Peyer's patch (tissue), 4 donors: ENCODE data around the gene FOXD4L1. TPM values are rescaled to one million over a fixed set of nuclear protein-coding genes. Genes with fewer than 3 reads are reported as not detected.
A peak's percentile ranks its signal among the peaks of the same experiment; 100 is the strongest.
"Not testable (repeated sequence)": the region's sequence is repeated elsewhere in the genome, so short reads cannot be mapped to it uniquely, and the experiment has no call there.

ENCODE experiments used
- DNase-seq, 3 donors: peaks; one replicate each; pipeline ENCODE4 v3.0.0-alpha.2; 2017 to 2019
- H3K27ac ChIP-seq, 4 donors: fragments of 200-600 bp; sonication (generic); one replicate each; pipeline ENCODE4 v1.5.1; 2016 to 2019
- H3K27me3 ChIP-seq, 2 donors: fragments of 200-600 bp; sonication (generic); one replicate each; pipeline ENCODE4 v1.5.1; 2019
- H3K36me3 ChIP-seq, 3 donors: fragments of 200-600 bp; sonication (generic); one replicate each; pipeline ENCODE4 v1.5.1; 2016 to 2019
- H3K4me1 ChIP-seq, 4 donors: fragments of 200-600 bp; sonication (generic); one replicate each; pipeline ENCODE4 v1.5.1; 2016 to 2019
- H3K4me3 ChIP-seq, 4 donors: fragments of 200-600 bp; sonication (generic); 1 replicate in 3 of 4; 2 replicates in 1 of 4; pipeline ENCODE4 v1.5.1; 2016 to 2019; ENCODE audit warnings: mild to moderate bottlenecking in 1 of 4
- H3K9me3 ChIP-seq, 4 donors: fragments of 200-600 bp; sonication (generic); one replicate each; pipeline ENCODE4 v1.5.1; 2016 to 2019; ENCODE audit warnings: mild to moderate bottlenecking in 1 of 4
- total RNA-seq, 4 donors: library from RNA; depleted of rRNA; stranded (reverse); fragments of >200 nt; gene quantifications; one replicate each; pipeline ENCODE4 v1.1.0, GENCODE V29; 2016

The FOXD4L1 gene
- under 1 TPM in 1 of 4 donors, not detected in 3; 0.40 TPM for total RNA-seq

DNA sequence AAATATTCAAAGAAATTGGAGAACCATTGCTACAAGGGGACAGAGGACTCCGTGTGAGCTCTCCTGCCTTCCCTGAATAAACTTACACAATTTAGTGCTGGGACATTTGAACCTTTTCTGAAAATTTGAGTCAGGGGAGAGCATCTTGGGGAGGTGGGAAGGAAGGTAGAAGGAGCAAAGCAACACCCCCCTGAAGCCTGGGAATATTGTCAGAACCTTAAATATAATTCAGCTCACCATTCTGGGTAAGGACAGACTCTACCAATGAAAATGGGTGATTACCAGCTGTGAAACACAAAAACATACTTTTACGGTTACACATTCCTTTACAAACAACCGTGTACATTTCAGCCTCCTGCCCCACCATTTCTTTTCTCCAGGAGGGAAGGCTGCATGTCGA lies at the start of gene FOXD4L1:
TSS of gene FOXD4L1 (plus strand) at position 301 of the 400 bp plus-strand sequence. CDS start 592 bp downstream, outside the sequence.
- H3K27ac ChIP-seq, H3K36me3 ChIP-seq, H3K9me3 ChIP-seq, H3K4me3 ChIP-seq, DNase-seq: not testable (repeated sequence)
- peaks cover 0 to 14% (median 0%) of the 10 kb centered on the region in 4 donors for H3K4me1 ChIP-seq
- H3K27me3 ChIP-seq = peaks cover 0 to 28% of the 10 kb centered on the region in 2 donors

DNA sequence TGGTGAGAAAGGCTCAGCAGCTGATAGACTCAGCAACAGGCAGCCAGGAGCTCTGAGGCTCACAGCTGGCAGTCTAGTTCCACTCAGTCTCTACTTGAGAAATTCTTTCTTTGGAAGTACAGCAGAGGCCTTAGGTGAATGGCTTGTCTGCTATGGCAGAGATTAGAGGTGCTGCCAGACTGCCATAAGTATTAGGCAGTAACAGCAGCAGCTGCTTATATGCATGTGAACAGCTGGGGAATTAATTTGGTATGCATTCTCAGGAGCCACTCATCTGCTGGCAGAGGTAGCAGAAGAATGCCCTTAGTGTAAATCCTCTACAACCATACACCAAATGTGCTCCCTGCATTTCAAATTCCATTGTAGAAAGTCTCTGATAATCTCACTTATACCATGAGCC lies 32.7 kb upstream of the FOXD4L1 start:
- not testable (repeated sequence) for H3K4me1 ChIP-seq, H3K9me3 ChIP-seq, H3K27me3 ChIP-seq, DNase-seq, H3K36me3 ChIP-seq, H3K27ac ChIP-seq, H3K4me3 ChIP-seq

DNA sequence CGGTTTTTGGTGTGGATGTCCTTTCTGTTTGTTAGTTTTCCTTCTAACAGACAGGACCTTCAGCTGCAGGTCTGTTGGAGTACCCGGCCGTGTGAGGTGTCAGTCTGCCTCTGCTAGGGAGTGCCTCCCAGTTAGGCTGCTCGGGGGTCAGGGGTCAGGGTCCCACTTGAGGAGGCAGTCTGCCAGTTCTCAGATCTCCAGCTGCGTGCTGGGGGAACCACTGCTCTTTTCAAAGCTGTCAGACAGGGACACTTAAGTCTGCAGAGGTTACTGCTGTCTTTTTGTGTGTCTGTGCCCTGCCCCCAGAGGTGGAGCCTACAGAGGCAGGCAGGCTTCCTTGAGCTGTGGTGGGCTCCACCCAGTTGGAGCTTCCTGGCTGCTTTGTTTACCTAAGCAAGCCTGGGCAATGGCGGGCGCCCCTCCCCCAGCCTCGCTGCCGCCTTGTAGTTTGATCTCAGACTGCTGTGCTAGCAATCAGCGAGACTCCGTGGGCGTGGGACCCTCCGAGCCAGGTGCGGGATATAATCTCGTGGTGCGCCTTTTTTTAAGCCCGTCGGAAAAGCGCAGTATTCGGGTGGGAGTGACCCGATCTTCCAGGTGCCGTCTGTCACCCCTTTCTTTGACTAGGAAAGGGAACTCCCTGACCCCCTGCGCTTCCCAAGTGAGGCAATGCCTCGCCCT lies 21.6 kb upstream of the FOXD4L1 start:
- H3K36me3 ChIP-seq, H3K9me3 ChIP-seq, H3K4me1 ChIP-seq, H3K27me3 ChIP-seq, H3K27ac ChIP-seq, H3K4me3 ChIP-seq, DNase-seq: not testable (repeated sequence)

DNA sequence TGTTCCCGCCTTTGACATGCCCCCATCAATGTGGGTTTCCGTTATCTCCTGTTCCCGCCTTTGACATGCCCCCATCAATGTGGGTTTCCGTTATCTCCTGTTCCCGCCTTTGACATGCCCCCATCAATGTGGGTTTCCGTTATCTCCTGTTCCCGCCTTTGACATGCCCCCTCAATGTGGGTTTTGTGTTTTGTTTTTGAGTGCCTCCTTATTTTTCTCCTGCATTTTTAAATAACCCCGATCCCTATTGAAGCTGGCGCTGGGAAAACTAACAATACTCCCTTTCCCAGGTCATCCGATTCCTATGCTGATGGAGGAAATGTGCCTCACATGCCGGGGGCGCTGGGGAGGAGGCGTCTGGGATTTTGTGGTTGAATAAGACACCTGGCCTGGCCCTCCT lies 1.9 kb upstream of the FOXD4L1 start:
- H3K9me3 ChIP-seq, H3K36me3 ChIP-seq, H3K27ac ChIP-seq, H3K4me1 ChIP-seq, DNase-seq, H3K4me3 ChIP-seq: not testable (repeated sequence)
- H3K27me3 ChIP-seq = peaks cover 0 to 13% of the 10 kb centered on the region in 2 donors

DNA sequence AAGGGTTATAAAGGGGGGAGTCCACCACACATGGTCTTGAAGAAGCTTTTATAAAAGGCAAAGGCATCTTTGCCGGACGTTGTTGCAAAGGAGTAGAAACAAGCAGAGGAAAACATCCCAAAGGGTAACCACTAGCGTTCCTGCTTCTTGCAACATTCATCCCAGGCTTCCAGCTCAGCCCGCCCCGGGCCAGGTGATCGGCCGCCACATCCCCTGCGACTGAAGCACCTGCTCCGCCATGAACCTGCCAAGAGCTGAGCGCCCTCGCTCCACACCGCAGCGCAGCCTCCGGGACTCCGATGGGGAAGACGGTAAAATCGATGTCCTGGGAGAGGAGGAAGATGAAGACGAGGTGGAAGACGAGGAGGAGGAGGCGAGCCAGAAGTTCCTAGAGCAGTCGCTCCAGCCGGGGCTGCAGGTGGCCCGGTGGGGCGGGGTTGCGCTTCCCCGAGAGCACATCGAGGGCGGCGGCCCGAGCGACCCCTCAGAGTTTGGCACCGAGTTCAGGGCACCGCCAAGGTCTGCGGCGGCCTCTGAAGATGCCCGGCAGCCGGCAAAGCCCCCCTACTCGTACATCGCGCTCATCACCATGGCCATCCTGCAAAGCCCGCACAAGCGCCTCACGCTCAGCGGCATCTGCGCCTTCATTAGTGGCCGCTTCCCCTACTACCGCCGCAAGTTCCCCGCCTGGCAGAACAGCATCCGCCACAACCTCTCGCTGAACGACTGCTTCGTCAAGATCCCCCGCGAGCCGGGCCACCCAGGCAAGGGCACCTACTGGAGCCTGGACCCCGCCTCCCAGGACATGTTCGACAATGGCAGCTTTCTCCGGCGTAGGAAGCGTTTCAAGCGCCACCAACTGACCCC lies 787 bp downstream of the FOXD4L1 start:
- not testable (repeated sequence) for H3K4me3 ChIP-seq, H3K36me3 ChIP-seq, H3K27ac ChIP-seq, DNase-seq, H3K9me3 ChIP-seq
- Histone ChIP-seq H3K4me1 (peaks cover 0 to 20% (median 0%) of the 10 kb centered on the region in 4 donors), H3K27me3 (peaks cover 0 to 35% of the 10 kb centered on the region in 2 donors)

DNA sequence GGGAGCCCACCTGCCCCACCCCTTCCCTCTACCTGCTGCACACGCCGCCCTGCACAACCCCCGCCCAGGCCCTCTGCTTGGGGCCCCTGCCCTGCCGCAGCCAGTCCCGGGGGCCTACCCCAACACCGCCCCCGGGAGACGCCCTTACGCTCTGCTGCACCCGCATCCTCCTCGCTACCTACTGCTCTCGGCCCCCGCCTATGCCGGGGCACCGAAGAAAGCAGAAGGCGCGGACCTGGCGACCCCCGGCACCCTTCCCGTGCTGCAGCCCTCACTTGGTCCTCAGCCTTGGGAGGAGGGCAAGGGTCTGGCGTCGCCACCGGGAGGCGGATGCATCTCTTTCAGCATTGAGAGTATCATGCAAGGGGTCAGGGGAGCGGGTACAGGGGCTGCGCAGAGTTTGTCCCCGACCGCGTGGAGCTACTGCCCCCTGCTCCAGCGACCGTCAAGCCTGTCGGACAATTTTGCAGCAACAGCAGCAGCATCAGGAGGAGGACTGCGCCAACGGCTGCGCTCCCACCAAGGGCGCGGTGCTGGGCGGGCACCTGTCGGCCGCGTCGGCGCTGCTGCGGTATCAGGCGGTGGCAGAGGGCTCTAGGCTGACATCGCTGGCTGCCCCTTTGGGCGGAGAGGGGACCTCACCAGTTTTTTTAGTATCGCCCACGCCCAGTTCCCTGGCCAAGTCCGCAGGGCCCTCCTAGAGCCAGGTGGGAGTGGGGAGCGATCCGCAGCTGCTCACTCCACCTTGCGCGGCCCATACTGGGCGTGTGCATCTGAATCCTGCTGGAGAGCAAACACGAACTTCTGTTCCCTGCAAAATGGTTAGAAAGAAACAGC lies 1.6 kb downstream of the FOXD4L1 start:
- not testable (repeated sequence) for H3K9me3 ChIP-seq, H3K36me3 ChIP-seq, H3K4me3 ChIP-seq, H3K27ac ChIP-seq, DNase-seq
- Histone ChIP-seq H3K27me3 (peaks cover 0 to 35% of the 10 kb centered on the region in 2 donors), H3K4me1 (peaks cover 0 to 20% (median 0%) of the 10 kb centered on the region in 4 donors)

DNA sequence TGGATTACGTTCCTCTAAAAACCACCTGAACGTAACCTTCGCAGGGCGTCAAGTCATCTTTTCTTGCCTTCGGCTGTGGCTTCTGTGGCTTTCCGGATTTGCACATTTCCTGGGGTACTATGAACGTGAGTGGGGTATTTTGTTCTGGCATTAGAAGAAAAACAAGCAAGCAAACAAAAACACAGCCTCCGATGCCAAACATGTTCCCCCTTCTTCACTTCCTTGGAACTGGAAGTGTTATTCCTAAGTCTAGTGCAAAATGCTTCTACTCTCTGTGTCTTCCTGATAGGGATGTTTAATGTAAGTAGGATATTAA lies 2.2 kb downstream of the FOXD4L1 start:
- not testable (repeated sequence) for H3K27ac ChIP-seq, H3K9me3 ChIP-seq, H3K4me3 ChIP-seq, H3K36me3 ChIP-seq
- H3K27me3 ChIP-seq = peaks cover 0 to 35% of the 10 kb centered on the region in 2 donors
- DNase-seq = peak in 1 of 3 donors; percentile 68
- peaks cover 0 to 20% (median 0%) of the 10 kb centered on the region in 4 donors for H3K4me1 ChIP-seq

DNA sequence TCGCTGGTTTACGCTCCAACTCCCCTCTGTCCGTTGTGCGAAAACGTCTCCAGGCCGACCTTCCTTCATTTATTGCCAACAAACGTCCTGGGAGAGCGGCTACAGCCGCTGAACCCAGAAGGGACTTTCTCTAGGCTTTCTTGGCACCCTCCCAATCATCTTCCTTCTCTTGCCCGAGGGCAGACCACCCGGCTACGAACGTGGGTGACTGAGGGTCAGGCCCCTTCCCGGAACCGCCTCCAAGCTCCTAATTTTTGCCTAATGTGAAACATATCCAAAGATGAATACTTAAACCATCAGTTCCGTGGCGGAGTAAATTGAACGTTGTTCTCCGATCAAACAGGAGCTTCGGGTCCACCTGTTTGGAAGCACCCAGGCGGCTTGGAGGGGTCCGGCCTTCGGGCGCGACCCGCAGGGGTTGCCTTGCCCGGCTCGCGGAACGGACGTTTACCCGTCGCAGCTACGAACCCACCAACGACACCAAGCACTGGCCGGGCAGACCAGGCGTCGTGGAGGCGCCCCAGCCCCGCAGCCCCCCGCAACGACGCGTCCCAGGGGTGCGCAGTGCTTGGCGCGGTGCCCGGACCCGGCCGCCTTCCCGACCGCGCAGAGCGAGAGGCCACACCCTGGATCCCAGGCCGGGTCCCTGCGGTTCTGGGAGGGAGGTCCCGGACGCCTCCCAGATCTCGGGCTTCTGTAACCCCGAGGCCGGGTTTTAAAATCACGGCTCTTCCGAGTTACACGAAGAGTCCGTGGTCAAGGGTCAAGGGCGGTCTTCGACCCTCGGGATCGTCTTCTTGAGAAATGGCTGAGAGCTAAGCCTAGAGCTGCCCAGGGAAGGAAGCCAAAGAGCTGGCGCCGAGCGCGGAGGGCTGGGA lies 4.0 kb downstream of the FOXD4L1 start:
- not testable (repeated sequence) for H3K9me3 ChIP-seq, H3K27ac ChIP-seq, H3K36me3 ChIP-seq
- Histone ChIP-seq H3K4me3 (peak overlapping the region in 2 of 4 donors; percentile 52 to 54), H3K27me3 (peaks cover 0 to 35% of the 10 kb centered on the region in 2 donors), H3K4me1 (peaks cover 0 to 20% (median 0%) of the 10 kb centered on the region in 4 donors)
- DNase-seq = peak in 1 of 3 donors; percentile 46

DNA sequence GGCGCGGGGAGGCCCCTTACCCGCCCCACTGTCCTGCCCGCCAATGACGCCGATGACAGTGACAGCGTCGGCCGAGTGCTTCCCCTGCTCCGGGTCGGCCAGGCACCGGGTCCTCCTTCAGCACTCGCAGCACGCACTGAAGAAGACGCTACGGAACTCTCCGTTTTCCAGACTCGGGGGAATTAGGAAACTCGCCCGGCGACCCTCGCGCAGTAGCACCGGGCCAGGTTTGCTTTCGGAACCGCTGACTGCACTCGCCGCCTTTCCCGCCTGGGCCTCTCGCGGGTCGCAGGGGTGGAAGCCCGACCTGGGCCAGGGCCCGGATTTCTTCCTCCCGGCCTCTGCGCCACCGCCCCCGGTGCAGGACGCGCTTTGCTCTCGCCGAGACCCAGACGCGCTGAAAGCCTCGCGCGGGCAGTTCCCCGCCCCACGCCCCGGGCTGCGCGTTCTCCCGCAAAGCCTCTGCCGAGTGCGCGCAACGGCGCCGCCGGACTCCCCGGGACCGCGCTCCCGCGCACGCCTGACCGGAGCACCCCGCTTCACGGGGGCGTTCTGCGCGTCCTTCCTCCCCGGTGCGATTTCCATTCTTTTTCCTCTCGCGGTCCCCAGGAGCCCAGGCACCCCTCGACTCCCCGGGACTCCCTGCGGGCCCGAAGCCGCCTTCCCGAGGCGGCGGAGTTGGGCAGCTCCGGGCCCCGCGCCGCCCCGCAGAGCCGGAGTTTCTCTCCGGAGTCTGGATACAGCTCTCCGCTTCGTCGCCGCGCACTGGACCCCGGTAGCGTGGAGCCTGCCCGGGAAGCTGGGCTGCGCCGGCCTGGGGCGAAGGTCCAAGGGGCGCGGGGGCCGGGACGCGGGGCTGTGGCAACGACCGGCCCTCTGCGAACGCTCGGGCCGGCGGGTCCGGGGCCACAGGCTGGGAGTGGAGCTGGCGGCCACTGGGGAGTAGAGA lies 4.9 kb downstream of the FOXD4L1 start:
- Histone ChIP-seq H3K27me3 (peaks cover 0 to 35% of the 10 kb centered on the region in 2 donors), H3K4me3 (peak overlapping the region in 2 of 4 donors; percentile 52 to 54)
- peak in 2 of 3 donors; percentile 52 to 53 for DNase-seq

DNA sequence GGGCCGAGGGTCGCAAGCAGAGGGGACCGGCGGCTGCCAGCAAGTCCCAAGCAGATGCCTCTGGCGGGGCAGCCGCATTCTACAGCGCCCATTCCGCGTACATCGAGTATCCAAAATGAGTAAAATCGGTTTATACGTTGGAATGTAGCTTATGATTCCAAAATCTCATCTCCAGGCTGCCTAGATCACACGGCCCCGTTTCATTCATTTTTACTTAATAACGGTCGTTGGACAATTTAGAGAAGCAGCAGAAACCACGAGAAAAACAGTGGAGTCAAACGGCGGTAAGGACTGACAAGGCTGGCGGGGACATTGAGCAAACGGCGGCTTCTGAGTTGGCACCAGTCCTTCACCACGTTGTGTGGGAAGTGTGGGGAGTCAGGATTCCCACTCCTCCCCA lies 5.6 kb downstream of the FOXD4L1 start:
- H3K27me3 ChIP-seq = peaks cover 0 to 35% of the 10 kb centered on the region in 2 donors
- peaks cover 0 to 20% (median 0%) of the 10 kb centered on the region in 4 donors for H3K4me1 ChIP-seq
- DNase-seq = peak in 1 of 3 donors; percentile 43
- not testable (repeated sequence) for H3K27ac ChIP-seq, H3K4me3 ChIP-seq, H3K36me3 ChIP-seq, H3K9me3 ChIP-seq

More for the DNA sequence above, 4.9 kb downstream of the FOXD4L1 start:
- H3K36me3 ChIP-seq, H3K9me3 ChIP-seq, H3K27ac ChIP-seq: not testable (repeated sequence)
- peaks cover 0 to 20% (median 0%) of the 10 kb centered on the region in 4 donors for H3K4me1 ChIP-seq

DNA sequence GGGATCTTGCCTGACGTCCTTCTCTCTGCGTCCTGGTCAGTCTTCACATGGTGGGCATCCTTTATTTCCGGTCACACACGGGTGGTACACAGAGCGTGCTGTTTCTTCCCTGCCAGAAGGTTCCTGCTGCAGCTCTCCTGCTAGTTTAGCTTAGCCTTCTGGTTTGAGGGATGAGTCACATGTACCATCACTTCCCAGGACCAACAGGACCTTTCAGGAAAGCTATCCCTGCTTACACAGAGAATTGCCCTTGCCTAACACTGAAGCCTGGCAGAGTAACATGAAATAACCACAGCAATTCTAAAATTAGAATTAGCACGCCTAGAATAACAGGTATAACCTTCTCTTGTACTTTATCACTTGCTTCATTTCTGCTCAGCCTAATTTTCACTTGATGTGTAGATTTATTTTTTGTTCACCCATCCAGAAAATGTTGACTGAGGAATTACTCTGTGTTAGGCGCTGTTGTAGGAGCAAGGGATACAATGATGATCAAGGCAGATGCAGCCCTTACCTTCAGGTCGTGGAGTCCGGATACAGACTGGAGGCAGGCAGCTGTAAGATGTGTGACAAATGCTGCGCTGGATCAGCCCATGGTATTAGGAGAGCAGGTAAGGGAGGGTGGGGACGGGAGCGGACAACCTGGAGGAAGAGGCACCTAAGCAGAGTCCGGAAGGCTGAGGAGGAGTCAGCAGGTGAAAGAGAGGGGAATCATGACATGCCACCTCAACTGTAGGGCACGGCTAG lies 9.1 kb downstream of the FOXD4L1 start:
- H3K36me3 ChIP-seq, H3K27ac ChIP-seq, H3K4me3 ChIP-seq, H3K9me3 ChIP-seq, DNase-seq: not testable (repeated sequence)
- H3K4me1 ChIP-seq = peaks cover 0 to 14% (median 0%) of the 10 kb centered on the region in 4 donors
- peaks cover 0 to 14% of the 10 kb centered on the region in 2 donors for H3K27me3 ChIP-seq

- H3K4me3 ChIP-seq, H3K36me3 ChIP-seq, H3K4me1 ChIP-seq, H3K9me3 ChIP-seq, H3K27me3 ChIP-seq, H3K27ac ChIP-seq, DNase-seq: not testable (repeated sequence)
These were observed 9.7 kb downstream of the FOXD4L1 start for GRCh38 chr2:113508187-113508586.
